Calu3 (cell line): Measurements from ENCODE around the gene HBEGF. TPM values are rescaled to one million over a fixed set of nuclear protein-coding genes. Genes with fewer than 3 reads are reported as not detected.

Experiments
- BruUV-seq: library from RNA; stranded (reverse); fragments of 400-500 nt; replicated peaks from 2 replicates; lab custom pipeline; 2021; lab: Mats Ljungman, UMichigan
- CTCF ChIA-PET: fragments of 300-600 bp; sonication (Branson Sonifier 250); formaldehyde crosslinking; loops from one replicate; lab custom pipeline; 2022; ENCODE audit warnings: antibody characterized with exemption; lab: Charles Lee
- DNase-seq: peaks from one replicate; pipeline ENCODE4 v3.0.0; 2022
- H3K27ac Mint-ChIP-seq: one replicate; pipeline ENCODE4 v1.8.0; 2022; ENCODE audit warnings: mixed read lengths; ENCODE audit not compliant: unreplicated experiment
- H3K27me3 Mint-ChIP-seq: one replicate; pipeline ENCODE4 v1.8.0; 2022; ENCODE audit warnings: mixed read lengths; ENCODE audit not compliant: unreplicated experiment
- H3K36me3 Mint-ChIP-seq: one replicate; pipeline ENCODE4 v1.8.0; 2022; ENCODE audit warnings: mild to moderate bottlenecking, moderate library complexity, mixed read lengths; ENCODE audit not compliant: insufficient read depth, unreplicated experiment
- H3K4me1 Mint-ChIP-seq: one replicate; pipeline ENCODE4 v1.8.0; 2022; ENCODE audit warnings: mild to moderate bottlenecking, low read depth, mixed read lengths; ENCODE audit not compliant: unreplicated experiment
- H3K4me3 Mint-ChIP-seq: one replicate; pipeline ENCODE4 v1.8.0; 2022; ENCODE audit warnings: mild to moderate bottlenecking, low read depth, moderate library complexity, mixed read lengths; ENCODE audit not compliant: unreplicated experiment
- H3K9me3 Mint-ChIP-seq: one replicate; pipeline ENCODE4 v1.8.0; 2022; ENCODE audit warnings: low read depth, mixed read lengths; ENCODE audit not compliant: unreplicated experiment
- intact Hi-C: fragments of 100-400 bp; cut with micrococcal nuclease; formaldehyde crosslinking; loops from one replicate; pipeline ENCODE4 v1.10.0; 2022; ENCODE audit not compliant: unreplicated experiment
- total RNA-seq: library from RNA; stranded (reverse); gene quantifications from 2 replicates; pipeline ENCODE4 v1.2.3, GENCODE V29; 2022
- TF ChIP-seq, protein P1 (sequence below): fragments of 200-600 bp; IDR thresholded peaks from one replicate; pipeline ENCODE4 v1.8.0; 2022; ENCODE audit warnings: antibody characterized with exemption; ENCODE audit not compliant: unreplicated experiment

HBEGF gene
- total RNA-seq, 1 experiment from 2014 or later, result 7.2 TPM

DNA sequence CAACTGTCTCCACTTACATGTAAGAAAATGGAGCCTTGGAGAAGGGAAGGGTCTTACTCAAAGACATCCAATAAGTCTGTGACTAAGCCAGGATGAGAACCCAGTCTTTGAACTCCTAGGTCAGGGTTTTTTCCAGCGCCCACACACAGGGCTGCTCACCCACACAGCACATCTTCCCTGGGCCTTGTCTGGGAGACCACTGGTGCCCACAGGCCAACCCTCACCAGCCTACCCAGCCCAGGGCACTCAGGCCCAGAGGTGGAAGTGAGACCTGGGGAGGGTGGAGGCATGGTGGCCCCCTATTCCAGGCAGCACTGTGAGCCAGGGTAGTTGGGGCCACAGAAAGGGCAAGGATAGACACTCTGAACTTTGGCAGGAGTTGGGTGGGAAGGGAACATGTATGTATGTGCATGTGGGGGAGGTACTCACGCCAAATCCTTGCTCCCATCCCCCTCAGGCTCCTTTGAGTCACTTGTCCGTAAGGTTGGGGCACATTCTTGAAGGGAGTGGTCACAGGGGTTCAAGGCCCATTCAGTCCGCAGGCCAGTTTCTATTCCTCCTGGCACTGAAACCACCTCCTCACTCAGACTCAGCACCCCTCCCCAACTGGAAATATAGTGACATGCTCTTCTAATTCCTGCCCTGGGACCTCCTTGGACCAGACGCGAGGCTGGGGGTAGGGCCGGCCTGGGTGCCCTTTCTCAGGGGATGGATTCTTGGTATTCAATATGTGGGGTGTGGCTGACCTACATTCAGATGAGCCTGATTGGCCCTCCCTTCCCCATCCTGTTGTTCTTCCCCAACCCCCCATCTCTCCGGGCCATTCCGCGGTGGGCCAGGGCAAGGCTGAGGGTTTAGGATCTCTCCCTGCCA lies 10.7 kb upstream of the HBEGF start:
- peaks cover 5% of the 10 kb centered on the region for H3K36me3 Mint-ChIP-seq
- peak overlapping the region; percentile 41 for H3K4me3 Mint-ChIP-seq
- H3K27ac Mint-ChIP-seq, result no peak overlapping the region
- CTCF ChIA-PET, result no interaction called here
- H3K4me1 Mint-ChIP-seq, result peaks cover 17% of the 10 kb centered on the region
- DNase-seq, result no peak
- no peaks in the 10 kb centered on the region for H3K27me3 Mint-ChIP-seq
- TF ChIP-seq, protein P1, sequence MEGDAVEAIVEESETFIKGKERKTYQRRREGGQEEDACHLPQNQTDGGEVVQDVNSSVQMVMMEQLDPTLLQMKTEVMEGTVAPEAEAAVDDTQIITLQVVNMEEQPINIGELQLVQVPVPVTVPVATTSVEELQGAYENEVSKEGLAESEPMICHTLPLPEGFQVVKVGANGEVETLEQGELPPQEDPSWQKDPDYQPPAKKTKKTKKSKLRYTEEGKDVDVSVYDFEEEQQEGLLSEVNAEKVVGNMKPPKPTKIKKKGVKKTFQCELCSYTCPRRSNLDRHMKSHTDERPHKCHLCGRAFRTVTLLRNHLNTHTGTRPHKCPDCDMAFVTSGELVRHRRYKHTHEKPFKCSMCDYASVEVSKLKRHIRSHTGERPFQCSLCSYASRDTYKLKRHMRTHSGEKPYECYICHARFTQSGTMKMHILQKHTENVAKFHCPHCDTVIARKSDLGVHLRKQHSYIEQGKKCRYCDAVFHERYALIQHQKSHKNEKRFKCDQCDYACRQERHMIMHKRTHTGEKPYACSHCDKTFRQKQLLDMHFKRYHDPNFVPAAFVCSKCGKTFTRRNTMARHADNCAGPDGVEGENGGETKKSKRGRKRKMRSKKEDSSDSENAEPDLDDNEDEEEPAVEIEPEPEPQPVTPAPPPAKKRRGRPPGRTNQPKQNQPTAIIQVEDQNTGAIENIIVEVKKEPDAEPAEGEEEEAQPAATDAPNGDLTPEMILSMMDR, result no peak
- BruUV-seq, result no TSS peak
- intact Hi-C loops, result loop anchor here (1.0 to 5.0 kb wide), 3 partner anchors 113 to 280 kb away; no protein-coding TSS in a partner anchor
- H3K9me3 Mint-ChIP-seq, result no peaks in the 10 kb centered on the region

DNA sequence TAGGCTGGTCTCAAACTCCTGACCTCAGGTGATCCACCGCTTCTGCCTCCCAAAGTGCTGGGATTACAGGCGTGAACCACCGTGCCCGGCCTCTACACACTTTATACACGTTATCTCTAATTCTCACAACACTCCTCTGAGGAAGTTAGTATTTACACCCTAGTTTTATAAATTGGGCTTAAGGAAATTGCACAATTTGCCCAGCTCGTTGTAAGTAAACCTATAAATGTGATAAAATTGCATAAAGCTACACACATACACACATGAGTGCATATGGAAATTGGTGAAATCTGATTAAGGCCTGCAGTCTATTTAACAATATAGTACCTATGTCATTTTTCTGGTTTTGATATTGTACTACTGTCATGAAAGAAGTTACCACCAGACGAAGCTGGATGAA lies 9.1 kb upstream of the HBEGF start:
- no TSS peak for BruUV-seq
- no peaks in the 10 kb centered on the region for H3K27me3 Mint-ChIP-seq
- TF ChIP-seq, protein P1, result no peak
- no peak overlapping the region for H3K4me3 Mint-ChIP-seq
- CTCF ChIA-PET, result interaction anchor here (1.0 to 1.3 kb wide), 3 partner anchors 10 to 115 kb away, joined by 3 to 8 read pairs (median 7); no protein-coding TSS in a partner anchor
- peaks cover 17% of the 10 kb centered on the region for H3K4me1 Mint-ChIP-seq
- intact Hi-C loops, result loop anchor here (5.0 kb wide), 1 partner anchor 278 kb away; no protein-coding TSS in a partner anchor
- DNase-seq, result no peak
- no peaks in the 10 kb centered on the region for H3K9me3 Mint-ChIP-seq
- H3K27ac Mint-ChIP-seq, result no peak overlapping the region
- H3K36me3 Mint-ChIP-seq, result peaks cover 5% of the 10 kb centered on the region

DNA sequence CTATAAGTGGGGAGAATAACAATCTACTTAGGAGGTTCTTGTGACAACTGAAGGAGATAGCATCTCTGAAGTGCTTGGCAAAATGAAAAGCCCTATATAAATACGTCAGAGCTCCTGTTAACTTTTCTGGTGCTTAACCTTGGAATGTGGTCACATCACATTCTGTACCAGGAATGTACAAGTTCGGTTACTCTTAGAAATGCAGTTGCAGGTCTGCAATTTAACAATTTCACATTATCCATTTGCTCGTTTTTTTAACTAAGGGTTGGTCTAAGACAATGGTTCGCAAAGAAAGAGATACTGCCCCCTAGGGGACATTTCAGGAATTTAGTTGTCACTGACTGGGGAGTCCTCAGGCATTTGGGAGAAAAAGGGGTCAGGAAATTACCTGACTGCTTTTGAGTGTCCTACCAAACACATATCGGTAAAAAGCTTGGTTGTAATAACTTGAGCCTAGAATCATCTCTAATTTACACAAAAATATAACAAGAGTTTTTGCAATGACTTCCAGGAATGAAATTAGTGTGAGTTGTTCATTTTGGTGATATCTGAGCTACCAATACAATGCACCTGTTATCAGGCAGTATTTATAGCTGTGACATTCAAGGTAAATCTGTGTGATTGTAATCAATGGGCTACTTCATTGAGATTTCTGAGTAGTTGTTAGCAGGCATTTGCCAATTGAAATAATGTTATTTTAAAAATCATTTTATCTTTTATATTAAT lies 5.4 kb upstream of the HBEGF start:
- CTCF ChIA-PET, result interaction anchor here (0.5 to 3.6 kb wide), 8 partner anchors 11 to 1909 kb away, joined by 3 to 35 read pairs (median 6); no protein-coding TSS in a partner anchor
- Mint-ChIP-seq H3K4me1 (peaks cover 32% of the 10 kb centered on the region), H3K27ac (no peak overlapping the region), H3K9me3 (no peaks in the 10 kb centered on the region), H3K27me3 (no peaks in the 10 kb centered on the region), H3K4me3 (no peak overlapping the region), H3K36me3 (peaks cover 3% of the 10 kb centered on the region)
- intact Hi-C loops, result loop anchor here (1.0 kb wide), 1 partner anchor 107 kb away; no protein-coding TSS in a partner anchor
- BruUV-seq, result no TSS peak
- TF ChIP-seq, protein P1, result peak; percentile 84
- peak; percentile 91 for DNase-seq

DNA sequence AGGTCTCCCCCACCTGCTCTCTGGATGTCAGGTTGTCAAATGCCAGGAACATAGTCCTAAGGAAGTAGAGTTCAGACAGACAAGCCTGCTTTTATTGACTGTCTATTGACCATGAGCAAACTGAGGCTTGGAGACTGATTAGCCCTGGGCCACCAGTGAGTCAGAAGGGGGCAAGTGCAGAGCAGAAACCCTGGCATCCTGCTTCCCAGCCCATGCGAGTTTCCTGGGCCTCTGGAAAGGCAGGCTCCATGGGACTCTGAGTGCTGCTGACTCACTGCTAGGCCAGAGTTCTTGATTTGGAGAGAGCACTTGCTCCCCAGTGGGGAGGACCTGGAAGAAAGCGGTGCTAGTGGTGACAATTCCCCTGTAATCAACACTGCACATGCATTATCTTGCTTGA lies 2.8 kb upstream of the HBEGF start:
- peaks cover 27% of the 10 kb centered on the region for H3K36me3 Mint-ChIP-seq
- no peak overlapping the region for H3K27ac Mint-ChIP-seq
- CTCF ChIA-PET, result interaction anchor here (0.5 to 5.4 kb wide), 2 partner anchors 107 to 371 kb away, joined by 3 to 169 read pairs; no protein-coding TSS in a partner anchor
- peaks cover 48% of the 10 kb centered on the region for H3K4me1 Mint-ChIP-seq
- H3K27me3 Mint-ChIP-seq, result no peaks in the 10 kb centered on the region
- no peaks in the 10 kb centered on the region for H3K9me3 Mint-ChIP-seq
- TF ChIP-seq, protein P1, result no peak
- H3K4me3 Mint-ChIP-seq, result no peak overlapping the region
- DNase-seq, result peak; percentile 27
- intact Hi-C loops, result loop anchor here (5.0 kb wide), 2 partner anchors 52 to 172 kb away; partner anchors contain the start of gene CYSTM1
- no TSS peak for BruUV-seq
